Stimulated activated CD8-positive, alpha-beta memory T cell treated with anti-CD3 and anti-CD28 coated beads, Interleukin-7, amount 100 ng/mL, for 1 hour (primary cell): ENCODE data around the gene NAB1.
"Not testable (repeated sequence)": the region's sequence is repeated elsewhere in the genome, so short reads cannot be mapped to it uniquely, and the experiment has no call there.

Experiments
- DNase-seq, 2 donors: peaks; one replicate each; pipeline ENCODE4 v3.0.0-alpha.2; 2020; ENCODE audit warnings: low read depth in 2 of 2

NAB1 gene

GRCh38 chr2:190670182-190670946 lies 21.5 kb downstream of the NAB1 start:
- DNase-seq: no peak

DNA sequence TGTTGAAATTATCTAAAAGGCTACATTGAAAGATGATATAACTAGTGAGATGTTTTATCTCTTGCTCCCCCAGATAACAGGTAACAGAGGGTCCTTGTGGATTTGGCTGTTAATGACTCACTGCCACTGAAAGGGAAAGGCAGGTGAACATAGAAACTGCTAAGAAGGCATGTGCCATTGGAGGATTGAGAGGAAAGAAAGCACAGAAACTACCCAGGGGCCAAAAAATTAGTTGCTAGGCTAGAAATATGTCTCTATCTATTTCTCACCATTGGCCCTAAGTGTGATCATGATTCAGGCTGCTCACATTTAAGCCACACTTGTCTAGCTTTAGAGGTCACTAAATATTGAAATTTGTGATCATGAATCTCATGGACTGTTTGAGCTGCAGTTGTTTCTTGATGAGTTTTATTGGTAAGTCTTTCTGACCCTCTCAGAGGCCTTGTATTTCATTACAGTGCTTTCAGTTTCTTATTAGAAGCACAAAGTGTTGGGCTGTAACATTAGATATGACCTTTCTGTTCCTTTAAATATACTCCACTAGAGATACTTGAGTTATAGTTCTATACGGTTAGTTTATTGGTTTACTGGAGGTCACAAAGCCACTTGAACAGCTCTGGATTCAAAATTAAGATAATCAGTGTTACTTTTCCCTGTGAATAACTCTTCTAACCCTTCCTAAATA lies 26.2 kb downstream of the NAB1 start:
- DNase-seq: no peak

GRCh38 chr2:190677255-190677654 lies 28.4 kb downstream of the NAB1 start:
- DNase-seq: no peak

DNA sequence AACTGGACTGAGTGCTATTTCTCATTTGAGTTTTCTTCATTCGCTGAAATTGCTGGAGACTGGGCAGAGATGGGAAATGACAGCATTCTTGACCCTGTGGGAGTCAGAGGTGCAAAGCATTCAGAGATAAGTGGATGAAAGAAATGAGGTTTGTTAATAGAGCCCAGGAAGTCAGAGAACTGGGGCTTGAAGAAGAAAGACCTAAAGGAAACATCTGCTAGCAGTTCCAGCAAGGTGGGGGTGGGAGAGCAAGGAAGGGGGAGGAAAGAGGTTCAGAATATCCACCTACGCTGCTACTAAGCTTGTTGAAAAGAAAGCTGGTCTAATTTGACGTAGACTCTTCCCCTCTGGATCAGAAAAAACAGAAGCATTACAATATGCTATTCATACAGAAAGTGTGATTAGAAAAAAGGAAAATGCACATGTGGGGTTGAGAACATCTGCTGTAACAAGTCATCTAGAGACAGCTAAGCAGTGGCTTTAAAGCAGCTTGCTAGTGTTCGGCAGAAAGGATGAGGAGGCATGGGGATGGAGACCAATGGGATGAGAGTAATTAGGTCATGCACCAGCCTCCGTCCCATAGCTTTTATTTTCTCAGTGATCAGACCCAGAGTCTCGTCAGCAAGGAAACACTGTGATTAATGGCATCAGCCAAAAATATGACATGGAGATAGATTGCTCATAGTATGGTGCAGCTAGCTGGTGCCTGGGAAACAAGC lies 29.7 kb downstream of the NAB1 start:
- DNase-seq: no peak

DNA sequence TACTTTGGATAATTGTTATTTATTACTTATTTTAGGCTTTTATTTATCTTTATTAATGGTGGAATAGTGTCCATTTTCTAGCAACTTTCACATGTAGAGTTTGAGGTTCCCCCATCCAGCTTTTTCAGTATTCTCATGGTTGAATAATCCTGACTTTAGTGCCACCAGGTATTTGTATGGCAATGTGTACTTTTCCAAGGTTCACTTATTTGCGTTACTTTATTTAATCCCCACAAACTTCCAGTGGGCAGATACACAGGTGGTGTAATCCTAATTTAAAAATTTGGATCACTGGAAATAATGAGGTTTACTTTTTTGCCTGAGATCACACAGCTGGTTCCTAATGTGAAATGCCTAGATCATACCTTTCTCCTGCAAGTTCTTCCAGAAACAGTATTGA lies 30.5 kb downstream of the NAB1 start:
- no peak for DNase-seq

GRCh38 chr2:190679813-190680591 lies 31.1 kb downstream of the NAB1 start:
- peak; percentile 27 to 31 for DNase-seq

DNA sequence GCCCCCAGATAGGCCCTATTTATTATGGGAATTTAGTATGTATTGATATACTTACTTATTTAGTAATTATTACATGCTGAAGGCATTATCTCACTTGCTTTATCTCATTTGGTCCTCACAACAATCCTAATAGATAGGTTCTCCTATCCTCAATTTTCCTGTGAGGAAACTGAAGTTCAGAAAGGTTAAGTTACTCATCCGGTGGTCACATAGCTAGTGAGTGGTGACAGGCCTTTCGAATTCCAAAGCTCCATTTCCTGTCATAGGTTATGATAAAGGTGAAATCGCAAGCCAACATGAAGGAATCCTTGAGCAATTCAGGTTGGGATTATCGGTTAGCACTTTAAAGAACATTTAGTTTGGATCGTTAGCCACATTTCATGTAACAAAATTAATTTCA lies 33.3 kb downstream of the NAB1 start:
- DNase-seq: no peak

DNA sequence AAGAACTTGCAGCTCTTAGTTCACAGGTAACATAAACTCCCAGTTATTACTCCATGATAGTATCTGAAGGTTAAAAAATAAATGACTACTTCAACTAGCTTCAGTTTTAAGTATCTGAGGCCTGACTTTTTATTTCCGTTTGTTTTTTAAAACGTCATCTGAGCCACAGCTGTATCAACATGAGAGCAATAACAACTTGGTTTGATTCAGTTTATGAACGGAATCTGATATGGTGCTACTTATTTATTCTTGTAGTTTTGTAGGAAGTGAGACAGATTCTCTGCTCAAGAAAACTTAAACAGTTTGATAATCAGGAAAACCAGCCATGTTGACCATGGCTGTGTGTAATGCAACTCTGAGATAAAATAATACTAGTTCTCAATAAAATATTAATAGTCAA lies 34.9 kb downstream of the NAB1 start:
- no peak for DNase-seq

DNA sequence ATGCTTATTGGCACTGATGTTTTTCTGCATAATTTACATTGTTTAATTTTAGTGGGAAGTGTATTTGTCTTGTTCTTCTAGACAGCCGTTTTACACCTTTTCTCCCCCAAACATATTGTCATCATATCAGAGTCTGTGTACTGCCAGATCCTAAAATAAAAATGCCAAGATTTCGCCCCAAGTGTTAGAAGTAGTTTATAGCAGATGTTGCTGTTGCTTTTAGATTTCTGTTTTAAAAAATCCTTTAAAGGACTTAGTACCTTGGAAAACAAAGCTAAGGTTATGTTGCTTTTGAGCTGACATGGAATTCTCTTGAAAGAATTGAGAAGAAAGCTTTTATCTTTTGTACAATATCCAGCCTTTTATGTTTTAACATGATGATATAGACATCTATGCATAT lies 36.0 kb downstream of the NAB1 start:
- DNase-seq: no peak

- DNase-seq: no peak
Measured at GRCh38 chr2:190685333-190685732, 36.5 kb downstream of the NAB1 start.

DNA sequence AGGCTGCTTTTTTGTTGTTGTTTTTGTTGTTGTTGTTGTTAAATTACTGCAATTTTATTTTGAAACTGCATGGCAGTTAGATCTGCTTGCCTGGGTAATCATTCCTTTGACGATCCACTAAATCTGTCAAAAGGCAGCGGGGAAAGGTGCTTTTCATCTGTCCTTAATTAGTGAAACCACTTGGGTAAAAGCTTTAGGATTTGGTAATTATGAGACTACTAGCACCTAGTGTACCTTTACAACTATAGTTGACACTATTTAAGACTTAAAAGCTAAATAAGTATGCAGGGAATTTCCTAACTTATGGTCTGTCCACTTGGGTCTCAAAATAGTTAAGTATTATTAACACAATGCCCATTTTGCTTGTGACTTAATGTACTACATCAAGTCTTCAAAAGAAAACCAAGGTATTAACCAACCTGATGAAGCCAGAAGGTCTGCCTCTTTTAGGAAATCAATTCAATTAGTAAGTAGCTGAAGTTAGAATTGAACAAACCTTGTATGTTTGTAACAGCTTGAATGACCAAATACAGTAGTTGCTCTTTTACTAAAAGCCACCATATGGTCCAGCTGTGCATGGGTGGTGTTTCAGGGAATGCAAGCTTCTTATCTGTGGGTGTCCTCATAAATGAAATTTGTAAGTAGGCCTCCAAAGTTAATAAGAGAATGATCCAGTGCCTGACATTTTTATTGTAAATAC lies 44.8 kb downstream of the NAB1 start:
- DNase-seq: no peak

- DNase-seq: no peak
Measured at GRCh38 chr2:190694479-190694878, 45.6 kb downstream of the NAB1 start.

DNA sequence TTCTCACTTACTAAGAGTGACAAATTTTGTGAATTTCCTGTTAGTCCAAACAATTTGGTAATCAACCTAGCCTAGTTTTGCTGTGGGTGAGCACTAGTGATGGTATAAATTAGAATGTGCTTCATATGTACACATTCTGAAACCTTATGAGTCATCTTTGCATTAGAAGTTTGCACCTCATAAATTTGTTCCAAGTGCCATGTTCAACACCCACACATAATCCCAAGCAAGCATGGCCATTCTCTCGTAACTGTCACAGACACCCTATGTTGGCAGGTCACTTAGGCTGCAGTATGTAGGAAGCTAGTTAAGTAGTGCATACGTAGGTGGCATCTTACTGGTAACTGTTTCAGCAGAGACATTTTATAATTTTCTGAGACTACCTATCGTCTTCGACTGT lies 46.9 kb downstream of the NAB1 start:
- DNase-seq: no peak

DNA sequence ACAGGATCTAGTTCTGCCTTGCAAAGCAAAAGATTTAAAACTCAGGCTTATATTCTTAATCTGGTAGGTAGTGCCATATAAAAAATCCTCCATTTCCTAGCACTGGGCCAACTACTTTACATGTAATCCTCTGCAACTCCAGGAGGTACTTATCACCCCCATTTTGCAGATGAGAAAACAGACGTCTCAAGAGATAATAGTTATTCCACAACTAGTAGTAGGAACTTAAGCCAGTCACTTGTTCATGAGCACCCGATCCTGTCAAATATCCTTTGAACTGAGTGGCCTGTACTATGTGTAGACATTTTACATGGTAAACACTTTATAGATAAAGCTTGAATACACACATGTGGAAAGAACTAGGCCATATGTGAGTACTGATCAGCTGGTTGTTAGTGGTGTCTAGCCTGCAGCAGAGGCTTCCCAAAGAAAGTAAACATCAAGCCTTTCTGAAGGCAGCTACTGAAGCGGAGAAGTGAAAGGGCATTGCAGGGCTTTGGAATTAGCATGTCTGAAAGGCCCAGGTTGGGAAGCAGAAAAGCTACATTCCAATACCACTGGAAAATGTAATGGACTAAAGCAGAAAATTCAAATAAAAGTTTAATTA lies 48.0 kb downstream of the NAB1 start:
- DNase-seq: no peak

GRCh38 chr2:190697421-190697820 lies 48.5 kb downstream of the NAB1 start:
- DNase-seq: no peak

- DNase-seq: no peak
Measured at GRCh38 chr2:190698895-190699294, 50.0 kb downstream of the NAB1 start.

DNA sequence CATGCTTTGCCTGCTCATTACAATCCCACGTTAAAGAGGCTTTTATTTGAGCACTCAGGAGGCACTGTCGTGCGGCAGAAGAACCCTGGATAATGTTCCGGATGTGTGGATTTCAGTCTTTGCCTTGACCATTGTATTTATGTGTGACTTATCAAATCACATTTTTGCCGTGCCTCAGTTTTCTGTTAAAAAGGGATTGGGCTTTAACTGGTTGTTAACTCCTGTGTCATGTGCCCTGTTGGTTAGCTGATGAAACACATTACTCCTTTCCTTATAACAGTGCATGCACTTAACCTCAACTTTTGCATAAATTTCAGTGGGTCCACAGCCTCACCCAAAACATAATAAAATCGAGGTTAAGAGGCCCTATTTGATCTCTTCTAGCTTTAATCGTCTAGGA lies 52.7 kb downstream of the NAB1 start:
- no peak for DNase-seq

- no peak for DNase-seq
Measured at GRCh38 chr2:190705280-190705679, 56.4 kb downstream of the NAB1 start.

DNA sequence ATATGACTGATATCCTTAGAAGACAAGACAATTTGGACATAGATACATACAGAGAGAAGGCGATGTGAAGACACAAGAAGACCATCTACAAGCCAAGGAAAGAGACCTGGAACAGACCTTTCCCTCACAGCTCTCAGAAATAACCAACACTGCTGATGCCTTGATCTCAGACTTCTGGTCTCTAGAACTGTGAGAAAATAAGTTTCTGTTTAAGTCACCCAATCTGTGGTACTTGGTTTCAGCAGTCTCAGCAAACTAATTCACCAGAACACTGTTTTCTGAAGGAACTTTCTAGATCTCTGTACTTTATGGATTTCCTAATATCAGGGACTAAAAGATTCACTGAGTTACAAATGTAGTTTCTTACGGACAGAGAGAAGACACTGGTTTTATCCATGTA lies 58.8 kb downstream of the NAB1 start:
- DNase-seq: no peak

DNA sequence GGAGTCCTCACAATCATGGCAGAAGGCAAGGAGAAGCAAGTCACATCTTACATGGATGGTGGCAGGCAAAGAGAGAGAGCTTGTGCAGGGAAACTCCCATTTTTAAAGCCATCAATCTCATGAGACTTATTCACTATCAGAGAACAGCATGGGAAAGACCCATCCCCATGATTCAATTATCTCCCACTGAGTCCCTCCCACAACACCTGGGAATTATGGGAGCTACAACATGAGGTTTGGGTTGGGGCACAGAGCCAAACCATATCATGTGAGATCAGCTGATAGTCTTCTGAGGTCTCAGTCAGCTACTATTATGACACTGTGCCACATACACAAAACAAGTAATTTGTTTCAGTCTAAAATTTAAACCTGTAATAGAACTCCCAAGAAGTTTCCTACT lies 59.8 kb downstream of the NAB1 start:
- not testable (repeated sequence) for DNase-seq

- DNase-seq: no peak
Measured at GRCh38 chr2:190711069-190711468, 62.2 kb downstream of the NAB1 start.
